A549 (cell line): ENCODE results near the gene AICDA. TPM values are rescaled to one million over a fixed set of nuclear protein-coding genes. Genes with fewer than 3 reads are reported as not detected.

Experiments used
- ATAC-seq, 2 experiments: fragments of 200-7000 bp in 1 of 2; fragments of >200 bp in 1 of 2; cut with Nextera tagmentation in 1 of 2; cut with Tn5 transposase in 1 of 2; 3 replicates each; pipeline versions ENCODE4 v1.8.0 to v1.9.1; 2018 to 2020; ENCODE audit warnings: mild to moderate bottlenecking in 1 of 2, moderate library complexity in 1 of 2
- CTCF ChIA-PET: fragments of 300-600 bp; sonication (Branson Sonifier 250); formaldehyde crosslinking; extraction: SDS; loops from one replicate; lab custom pipeline; 2021; ENCODE audit warnings: antibody characterized with exemption, inconsistent platforms; lab: Yijun Ruan, JAX
- POLR2A ChIA-PET: fragments of 350-600 bp; formaldehyde crosslinking; extraction: SDS; loops from one replicate; lab custom pipeline; 2021; ENCODE audit warnings: antibody characterized with exemption, inconsistent platforms; lab: Yijun Ruan, JAX
- DNase-seq, 2 experiments: peaks; one replicate each; pipeline versions ENCODE4 v3.0.0 to v3.0.0-alpha.2; 2011 to 2016; ENCODE audit warnings: low read depth in 1 of 2, low spot score in 1 of 2
- FAIRE-seq: peaks from 2 replicates; lab custom pipeline; 2011; peaks lifted over from hg19 to GRCh38; lab: Jason Lieb, UNC
- H3K27ac ChIP-seq, 2 experiments: fragments of >200 bp; sonication (Bioruptor Twin); formaldehyde crosslinking; 3 replicates each; pipeline ENCODE4 v1.5.1; 2016 to 2017
- H3K4me1 ChIP-seq: fragments of >200 bp; sonication (Bioruptor Twin); formaldehyde crosslinking; 3 replicates; pipeline ENCODE4 v1.6.1; 2016
- H3K4me2 ChIP-seq: fragments of >200 bp; sonication (Bioruptor Twin); formaldehyde crosslinking; 3 replicates; pipeline ENCODE4 v1.6.1; 2016
- H3K4me3 ChIP-seq: fragments of >200 bp; sonication (Bioruptor Twin); formaldehyde crosslinking; 3 replicates; pipeline ENCODE4 v1.5.1; 2016
- H3K9me3 ChIP-seq: fragments of >200 bp; sonication (Bioruptor Twin); formaldehyde crosslinking; 3 replicates; pipeline ENCODE4 v1.6.1; 2016
- E2F6 ChIP-seq: IDR thresholded peaks from 2 replicates; pipeline ENCODE4 v1.6.1; 2012; ENCODE audit warnings: low read depth, borderline replicate concordance
- EHMT2 ChIP-seq: fragments of 200-600 bp; sonication (generic); IDR thresholded peaks from 2 replicates; pipeline ENCODE4 v1.6.1; 2016; ENCODE audit warnings: antibody characterized with exemption, low read depth, mild to moderate bottlenecking, moderate library complexity
- FOSB ChIP-seq: fragments of 250-450 bp; sonication (Bioruptor Pico); IDR thresholded peaks from 2 replicates; pipeline ENCODE4 v1.5.0; 2020; ENCODE audit warnings: mild to moderate bottlenecking, moderate library complexity
- FOSL2 ChIP-seq, 2 experiments: fragments of 450-650 bp in 1 of 2; fragments of >200 bp in 1 of 2; sonication (Bioruptor Twin) in 1 of 2; formaldehyde crosslinking; IDR thresholded peaks; 2 replicates each; pipeline versions ENCODE4 v1.5.0 to v1.6.1; 2016 to 2020; ENCODE audit warnings: mild to moderate bottlenecking in 1 of 2, moderate library complexity in 1 of 2
- GATA3 ChIP-seq: IDR thresholded peaks from 2 replicates; pipeline ENCODE4 v1.6.1; 2012; ENCODE audit warnings: borderline replicate concordance
- HDAC2 ChIP-seq: fragments of 200-600 bp; sonication (generic); IDR thresholded peaks from 2 replicates; pipeline ENCODE4 v1.6.1; 2016
- HEYL ChIP-seq: fragments of 250-450 bp; sonication (Bioruptor Pico); IDR thresholded peaks from 2 replicates; pipeline ENCODE4 v1.8.0; 2021; ENCODE audit warnings: mild to moderate bottlenecking, moderate library complexity
- HOXA7 ChIP-seq: fragments of 250-450 bp; sonication (Bioruptor Pico); IDR thresholded peaks from 2 replicates; pipeline ENCODE4 v1.5.0; 2020; ENCODE audit warnings: mild to moderate bottlenecking, moderate library complexity
- HOXB13 ChIP-seq: fragments of 250-450 bp; sonication (Bioruptor Pico); IDR thresholded peaks from 2 replicates; pipeline ENCODE4 v1.5.0; 2020; ENCODE audit warnings: low read depth, mild to moderate bottlenecking, moderate library complexity
- JUN ChIP-seq, 2 experiments: fragments of >200 bp; sonication (Bioruptor Twin); formaldehyde crosslinking; IDR thresholded peaks; 2 replicates in 1 of 2; 3 replicates in 1 of 2; pipeline ENCODE4 v1.6.1; 2016 to 2017
- MAFK ChIP-seq: fragments of 450-650 bp; IDR thresholded peaks from 2 replicates; pipeline ENCODE4 v1.6.1; 2014; ENCODE audit not compliant: partially characterized antibody
- NFE2L2 ChIP-seq: fragments of 150-350 bp; conservative IDR thresholded peaks from 2 replicates; pipeline ENCODE4 v1.6.1; 2014; ENCODE audit warnings: low read length
- POLR2AphosphoS2 ChIP-seq: conservative IDR thresholded peaks from 2 replicates; pipeline ENCODE4 v1.6.1; 2012; ENCODE audit warnings: low read length, improper control_type of control experiment, inconsistent platforms
- RARB ChIP-seq: fragments of 250-450 bp; sonication (Bioruptor Pico); IDR thresholded peaks from 2 replicates; pipeline ENCODE4 v1.8.0; 2021; ENCODE audit warnings: mild to moderate bottlenecking, moderate library complexity
- SMC3 ChIP-seq: fragments of >200 bp; sonication (Bioruptor Twin); formaldehyde crosslinking; IDR thresholded peaks from 3 replicates; pipeline ENCODE4 v1.6.1; 2018; ENCODE audit warnings: inconsistent platforms
- USF2 ChIP-seq: fragments of 450-650 bp; IDR thresholded peaks from 2 replicates; pipeline ENCODE4 v1.6.1; 2014; ENCODE audit warnings: antibody characterized with exemption
- ZC3H11A ChIP-seq: fragments of 450-650 bp; IDR thresholded peaks from 2 replicates; pipeline ENCODE4 v1.6.1; 2014; ENCODE audit warnings: antibody characterized with exemption, mild to moderate bottlenecking
- ZFP36 ChIP-seq: fragments of 450-650 bp; IDR thresholded peaks from 2 replicates; pipeline ENCODE4 v1.6.1; 2014; ENCODE audit warnings: borderline replicate concordance; ENCODE audit not compliant: partially characterized antibody
- WGBS: methylation state at CpG from one replicate; pipeline ENCODE4 v1.1.6; 2017; ENCODE audit errors: missing lambda C conversion rate; 5-methylcytosine and 5-hydroxymethylcytosine counted together
- polyA minus RNA-seq: library from RNA; depleted of rRNA, polyadenylated mRNA; stranded (reverse); fragments of >200 nt; gene quantifications from 2 replicates; pipeline ENCODE4 v1.2.3, GENCODE V29; 2011; rRNA and poly(A)+ RNA removed
- polyA plus RNA-seq, 4 experiments: library from polyadenylated mRNA; depleted of rRNA in 3 of 4; stranded (reverse); fragments of >200 nt; fragmentation: RNase III in 1 of 4; extraction: RNeasy Plus Mini Kit Qiagen cat#74134 plus additional on column Dnase treatment in 1 of 4; gene quantifications; 2 replicates in 3 of 4; 3 replicates in 1 of 4; pipeline ENCODE4 v1.2.3, GENCODE V29; 2011 to 2017
- TF ChIP-seq, protein P1 (sequence below): fragments of 250-450 bp; sonication (Bioruptor Pico); IDR thresholded peaks from 2 replicates; pipeline ENCODE4 v1.5.0; 2020; ENCODE audit warnings: low read depth, mild to moderate bottlenecking, moderate library complexity
- TF ChIP-seq, protein P2 (sequence below): fragments of >200 bp; sonication (Bioruptor Twin); formaldehyde crosslinking; IDR thresholded peaks from 3 replicates; pipeline ENCODE4 v1.5.1; 2016

AICDA gene
- polyA plus RNA-seq (2011; rRNA removed) = 0.12 and 0.16 TPM in 2 replicates
- 0.05 TPM in 2 replicates for polyA plus RNA-seq (2012; cell fraction: cytosol; rRNA removed)
- not detected in 2 replicates for polyA plus RNA-seq (2012; cell fraction: nucleus; rRNA removed)
- 0.05 to 0.16 TPM (median 0.05 TPM) in 3 replicates for polyA plus RNA-seq (2017; fragmentation: RNase III; extraction: RNeasy Plus Mini Kit Qiagen cat#74134 plus additional on column Dnase treatment)
- polyA minus RNA-seq = not detected in 2 replicates

DNA sequence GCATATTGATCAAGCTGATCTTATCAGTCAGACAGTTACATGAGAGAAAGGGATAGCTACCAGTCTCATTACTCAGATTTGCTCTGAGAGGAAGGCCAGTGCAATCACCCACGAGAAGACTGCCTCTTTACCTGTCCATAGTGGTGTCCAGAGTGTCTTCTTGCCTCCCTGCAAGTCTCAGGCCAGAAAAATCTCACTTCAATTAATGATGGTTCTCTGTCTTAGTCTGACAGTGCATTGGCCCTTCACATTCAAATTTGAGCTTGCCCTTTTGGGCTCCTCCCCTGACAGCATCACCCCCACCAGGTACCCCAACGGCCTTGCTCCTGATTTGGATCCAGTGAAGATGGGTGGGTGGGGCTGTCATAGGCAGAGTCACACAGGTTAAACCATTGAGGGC is at the start of gene AICDA:
Gene AICDA (minus strand): TSS at position 231 of the 400 bp plus-strand sequence. CDS start 92 bp downstream, at position 139.
- WGBS = 7% methylated on average over 2 of the region's 2 CpGs
- Histone ChIP-seq H3K4me2 (no peak within 1 kb of the TSS), H3K4me3 (no peak within 1 kb of the TSS)
- DNase-seq (no peak), ATAC-seq (no peak)
- CTCF ChIA-PET = interaction anchor here (1.5 to 7.0 kb wide), 3 partner anchors 69 to 301 kb away, joined by 3 to 68 read pairs (median 3); partner anchors contain the start of gene PHC1
- TF ChIP-seq HOXB13 (CRISPR knock-in tag) (no peak), USF2 (no peak), EHMT2 (no peak), NFE2L2 (no peak), GATA3 (no peak), HEYL (no peak), FOSL2 (IDR thresholded peaks at IDR 0.05) (no peak), FOSL2 (CRISPR knock-in tag; IDR thresholded peaks at IDR 0.05) (no peak), FOSB (CRISPR knock-in tag) (no peak), RARB (no peak)
- TF ChIP-seq, protein P1, sequence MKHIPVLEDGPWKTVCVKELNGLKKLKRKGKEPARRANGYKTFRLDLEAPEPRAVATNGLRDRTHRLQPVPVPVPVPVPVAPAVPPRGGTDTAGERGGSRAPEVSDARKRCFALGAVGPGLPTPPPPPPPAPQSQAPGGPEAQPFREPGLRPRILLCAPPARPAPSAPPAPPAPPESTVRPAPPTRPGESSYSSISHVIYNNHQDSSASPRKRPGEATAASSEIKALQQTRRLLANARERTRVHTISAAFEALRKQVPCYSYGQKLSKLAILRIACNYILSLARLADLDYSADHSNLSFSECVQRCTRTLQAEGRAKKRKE (CRISPR knock-in tag) = no peak
- TF ChIP-seq, all 56 proteins: peak for 0
- POLR2A ChIA-PET = no interaction called here
- FAIRE-seq = no peak
- no peaks in the 10 kb centered on the region for H3K9me3 ChIP-seq
- peaks cover 17% of the 10 kb centered on the region for H3K4me1 ChIP-seq
- H3K27ac ChIP-seq = no peak within 1 kb of the TSS; a peak in 1 of 6 replicates

DNA sequence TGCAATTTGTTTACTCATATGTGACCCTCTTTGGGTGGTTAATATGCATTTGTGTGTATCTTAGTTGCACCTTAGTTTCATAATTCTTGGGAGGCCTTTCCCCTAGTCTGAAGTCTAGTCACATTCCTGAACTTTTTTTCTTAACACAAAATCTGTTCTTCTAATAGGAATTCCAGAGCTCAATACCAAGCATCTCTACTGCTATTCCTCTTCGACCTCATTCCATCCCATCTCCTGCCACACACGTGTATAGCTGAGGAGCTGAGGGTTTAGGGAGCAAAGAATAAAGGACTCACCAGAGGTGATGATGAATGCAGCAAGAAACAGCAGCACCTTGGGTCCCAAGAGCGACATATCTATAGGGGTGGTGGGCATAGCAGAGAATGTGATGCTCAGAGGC is 49.1 kb upstream of the AICDA start:
- no peak overlapping the region for H3K4me2 ChIP-seq
- ChIA-PET POLR2A (no interaction called here), CTCF (interaction anchor here (0.6 to 2.9 kb wide), 3 partner anchors 20 to 388 kb away, joined by 3 to 9 read pairs (median 4); no protein-coding TSS in a partner anchor)
- WGBS = 23% methylated on average over 3 of the region's 3 CpGs
- ATAC-seq (no peak), DNase-seq (no peak), FAIRE-seq (no peak)
- H3K4me3 ChIP-seq = no peak overlapping the region
- H3K27ac ChIP-seq = no peak overlapping the region
- no peak for TF ChIP-seq FOSB (CRISPR knock-in tag)
- TF ChIP-seq E2F6 = no peak
- TF ChIP-seq MAFK = no peak
- no peak for TF ChIP-seq HDAC2
- TF ChIP-seq ZFP36 = no peak
- TF ChIP-seq RARB = no peak
- TF ChIP-seq, protein P2, sequence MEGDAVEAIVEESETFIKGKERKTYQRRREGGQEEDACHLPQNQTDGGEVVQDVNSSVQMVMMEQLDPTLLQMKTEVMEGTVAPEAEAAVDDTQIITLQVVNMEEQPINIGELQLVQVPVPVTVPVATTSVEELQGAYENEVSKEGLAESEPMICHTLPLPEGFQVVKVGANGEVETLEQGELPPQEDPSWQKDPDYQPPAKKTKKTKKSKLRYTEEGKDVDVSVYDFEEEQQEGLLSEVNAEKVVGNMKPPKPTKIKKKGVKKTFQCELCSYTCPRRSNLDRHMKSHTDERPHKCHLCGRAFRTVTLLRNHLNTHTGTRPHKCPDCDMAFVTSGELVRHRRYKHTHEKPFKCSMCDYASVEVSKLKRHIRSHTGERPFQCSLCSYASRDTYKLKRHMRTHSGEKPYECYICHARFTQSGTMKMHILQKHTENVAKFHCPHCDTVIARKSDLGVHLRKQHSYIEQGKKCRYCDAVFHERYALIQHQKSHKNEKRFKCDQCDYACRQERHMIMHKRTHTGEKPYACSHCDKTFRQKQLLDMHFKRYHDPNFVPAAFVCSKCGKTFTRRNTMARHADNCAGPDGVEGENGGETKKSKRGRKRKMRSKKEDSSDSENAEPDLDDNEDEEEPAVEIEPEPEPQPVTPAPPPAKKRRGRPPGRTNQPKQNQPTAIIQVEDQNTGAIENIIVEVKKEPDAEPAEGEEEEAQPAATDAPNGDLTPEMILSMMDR = no peak
- TF ChIP-seq JUN (IDR thresholded peaks at IDR 0.05) = no peak
- no peak for TF ChIP-seq ZC3H11A
- TF ChIP-seq SMC3 = no peak
- TF ChIP-seq HOXA7 (CRISPR knock-in tag) = no peak
- TF ChIP-seq POLR2AphosphoS2 = no peak
- H3K9me3 ChIP-seq = no peaks in the 10 kb centered on the region
- H3K4me1 ChIP-seq = no peaks in the 10 kb centered on the region; the same call in 2 of the 3 replicates
